ENCODE measurements around the gene KDELR3.

The KDELR3 gene

DNA sequence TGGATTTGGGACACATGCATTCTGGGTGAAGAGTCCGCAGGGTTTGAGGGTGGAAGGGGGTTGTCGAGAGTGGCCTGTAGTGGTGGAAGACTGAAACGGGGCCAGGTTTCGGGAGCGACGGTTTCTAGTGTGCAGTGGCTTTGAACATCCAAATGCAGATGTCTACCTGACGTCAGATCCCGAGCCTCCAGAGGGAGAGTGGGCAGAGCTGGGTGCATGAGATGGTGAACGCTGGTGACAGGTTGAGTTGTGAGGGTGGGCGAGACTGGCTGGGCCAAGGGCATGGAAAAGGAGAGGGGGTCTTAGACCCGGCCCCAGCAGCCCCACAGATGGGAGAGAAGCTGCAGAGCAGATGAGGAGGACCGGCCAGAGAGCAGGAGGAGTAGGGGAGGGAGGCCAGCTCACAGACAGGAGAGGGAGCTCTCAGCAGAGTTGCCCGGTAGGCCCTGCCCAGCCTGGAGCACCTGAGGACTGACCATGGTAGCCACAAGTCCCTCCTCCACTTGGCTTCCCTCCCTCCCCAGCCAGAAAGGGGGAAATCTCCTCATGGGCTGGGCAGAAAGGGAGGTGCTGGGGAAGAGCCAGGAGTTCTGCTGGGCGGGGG, 27.0 kb upstream of the KDELR3 start:
- no peak for DNase-seq

DNA sequence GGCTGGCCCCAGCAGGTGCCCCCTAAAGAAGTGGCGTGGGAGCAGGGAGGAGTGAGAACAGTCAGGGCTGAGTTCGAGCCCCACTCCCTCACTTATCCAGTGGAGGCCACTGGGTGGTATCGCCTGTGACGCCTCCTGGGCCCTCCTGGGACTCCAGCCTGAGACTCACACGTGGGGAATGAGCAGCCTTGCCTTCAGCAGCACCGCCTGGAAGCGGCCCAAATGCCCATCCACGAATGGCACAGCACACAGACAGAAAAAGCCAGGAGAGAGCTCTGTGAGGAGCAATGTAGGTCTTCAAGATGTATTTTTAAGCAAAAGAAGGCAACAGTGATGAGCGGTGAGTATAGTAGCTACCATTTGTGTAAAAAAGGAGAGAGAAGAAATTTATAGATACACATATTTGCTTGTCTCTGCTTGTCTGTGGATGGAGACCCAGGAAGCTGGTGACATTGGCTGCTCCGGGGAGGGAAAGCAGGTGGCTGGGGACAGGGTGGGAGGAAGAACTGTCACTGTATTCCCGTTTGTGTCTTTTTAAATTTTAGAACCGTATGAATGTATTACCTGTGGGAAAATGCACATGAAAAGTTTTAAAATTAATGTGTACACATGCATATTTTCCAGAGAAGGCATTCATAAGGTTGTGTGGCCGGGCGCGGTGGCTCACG, 26.1 kb upstream of the KDELR3 start:
- DNase-seq: no peak

DNA sequence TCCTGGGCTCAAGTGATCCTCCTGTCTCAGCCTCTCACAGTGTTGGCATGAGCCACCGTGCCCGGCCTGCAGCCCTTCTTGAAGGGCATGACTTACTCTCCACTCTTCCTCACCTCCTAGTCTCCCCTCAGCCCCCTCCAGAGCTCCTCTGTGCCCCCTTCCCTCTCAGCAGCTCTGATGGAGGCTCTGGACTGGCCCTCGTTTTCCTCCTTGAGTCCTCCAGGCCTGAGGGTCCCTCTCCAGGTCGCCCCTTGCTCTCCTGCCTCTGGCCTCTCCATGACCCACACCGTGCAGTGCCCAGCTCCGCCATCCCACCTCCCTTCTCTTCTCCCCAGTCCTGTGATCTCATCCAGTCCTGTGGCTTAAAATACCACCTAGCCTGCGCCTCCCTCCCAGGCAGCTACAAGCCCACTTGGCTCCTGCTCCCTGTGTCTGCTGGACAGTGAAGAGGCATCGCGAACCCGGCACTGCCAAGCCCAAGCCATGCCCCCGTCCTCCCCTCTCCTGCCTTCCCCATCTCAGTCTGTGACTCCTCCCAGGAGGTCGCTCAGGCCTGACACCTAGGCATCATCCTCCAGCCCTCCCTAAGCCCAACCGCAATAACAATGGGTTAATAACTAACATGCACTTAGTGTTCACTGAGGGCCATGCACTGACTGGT, 24.8 kb upstream of the KDELR3 start:
- no peak for DNase-seq

DNA sequence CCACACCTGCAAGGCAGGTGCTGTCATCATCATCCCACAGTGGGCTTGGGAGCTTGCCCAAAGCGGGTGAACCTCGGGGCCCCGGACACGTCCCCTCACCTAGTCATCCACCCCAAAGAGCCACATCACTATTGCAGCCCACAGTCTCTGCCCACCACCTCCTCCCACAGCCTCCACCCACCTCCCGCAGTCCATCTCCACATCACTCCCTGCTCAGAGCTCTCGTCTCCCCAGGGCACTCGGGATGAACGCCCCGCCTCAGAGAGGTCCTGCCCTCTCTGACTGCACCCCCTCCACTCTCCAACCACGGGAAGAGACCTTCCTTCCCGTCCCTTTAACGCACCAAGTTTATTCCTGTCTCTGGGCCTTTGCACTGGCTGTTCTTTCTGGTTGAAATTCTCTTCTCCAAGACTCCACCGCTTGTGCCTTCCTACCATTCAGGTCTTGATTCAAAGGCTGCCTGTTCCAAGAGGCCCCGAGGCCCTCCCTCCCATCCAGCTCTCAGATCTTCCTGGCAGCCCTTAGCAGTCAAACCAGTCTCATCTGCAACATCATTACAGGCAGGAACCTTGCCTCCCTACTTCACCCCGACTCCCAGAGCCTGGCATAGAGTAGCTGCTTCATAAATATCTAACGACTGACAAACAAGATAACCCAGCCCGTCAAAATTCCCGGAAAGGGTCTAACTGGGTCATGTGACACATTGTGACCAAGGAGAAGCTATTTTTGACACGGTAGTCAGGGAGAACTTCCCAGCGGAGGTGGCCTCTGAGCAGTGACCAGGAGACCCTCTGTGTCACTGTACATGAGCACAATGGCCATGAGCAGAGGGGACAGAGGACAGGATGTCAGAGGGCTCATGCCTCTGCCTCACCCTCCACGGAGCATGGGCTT, 24.0 kb upstream of the KDELR3 start:
- DNase-seq: no peak

DNA sequence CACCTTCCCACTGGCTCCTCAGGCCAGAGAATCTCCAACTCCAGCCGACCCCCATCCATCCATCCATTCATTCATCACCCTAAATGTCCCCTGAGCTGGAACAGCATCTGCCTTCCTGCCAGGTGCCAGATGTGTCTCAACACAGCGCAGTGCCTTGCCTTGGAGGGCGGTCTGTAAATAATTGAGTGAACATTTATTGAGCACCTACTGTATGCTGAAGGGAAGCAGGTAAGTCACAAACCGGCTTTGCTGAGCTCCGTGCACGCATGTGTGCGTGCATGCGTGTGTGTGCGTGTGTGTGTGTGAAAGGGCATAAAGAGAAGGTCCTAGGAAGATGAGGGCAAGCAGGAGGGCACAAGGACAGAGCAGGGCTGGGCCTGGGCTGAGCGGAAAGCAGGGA, 23.1 kb upstream of the KDELR3 start:
- DNase-seq: no peak

DNA sequence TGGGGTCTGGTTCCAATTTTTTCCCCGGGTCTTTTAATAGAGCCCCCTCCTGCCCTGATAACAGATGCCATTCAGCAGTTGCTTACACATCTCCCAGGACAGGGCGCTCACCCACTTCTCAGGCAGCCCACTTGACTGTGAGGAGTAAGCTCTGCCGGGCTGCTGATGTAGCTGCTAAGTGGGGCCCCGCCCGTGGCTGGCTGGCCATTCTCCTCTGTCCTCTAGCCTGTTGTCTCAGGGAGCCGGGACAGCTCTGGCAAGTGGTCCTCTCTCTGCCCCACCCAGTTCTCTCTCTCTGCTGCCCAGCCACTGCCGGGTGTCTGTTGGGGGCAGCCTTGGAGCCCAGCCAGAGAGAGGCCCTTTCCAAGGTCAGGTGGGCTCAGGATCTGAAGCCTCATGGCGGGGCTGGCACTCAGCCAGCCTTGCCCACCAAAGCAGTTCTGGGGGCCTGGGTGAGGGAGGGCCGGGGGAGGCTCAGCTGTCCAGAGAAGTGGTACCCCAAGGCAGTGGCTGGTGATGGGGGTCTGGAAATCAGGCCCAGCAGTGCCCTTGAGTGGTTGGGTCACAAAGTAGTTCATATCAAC, 21.8 kb upstream of the KDELR3 start:
- no peak for DNase-seq

DNA sequence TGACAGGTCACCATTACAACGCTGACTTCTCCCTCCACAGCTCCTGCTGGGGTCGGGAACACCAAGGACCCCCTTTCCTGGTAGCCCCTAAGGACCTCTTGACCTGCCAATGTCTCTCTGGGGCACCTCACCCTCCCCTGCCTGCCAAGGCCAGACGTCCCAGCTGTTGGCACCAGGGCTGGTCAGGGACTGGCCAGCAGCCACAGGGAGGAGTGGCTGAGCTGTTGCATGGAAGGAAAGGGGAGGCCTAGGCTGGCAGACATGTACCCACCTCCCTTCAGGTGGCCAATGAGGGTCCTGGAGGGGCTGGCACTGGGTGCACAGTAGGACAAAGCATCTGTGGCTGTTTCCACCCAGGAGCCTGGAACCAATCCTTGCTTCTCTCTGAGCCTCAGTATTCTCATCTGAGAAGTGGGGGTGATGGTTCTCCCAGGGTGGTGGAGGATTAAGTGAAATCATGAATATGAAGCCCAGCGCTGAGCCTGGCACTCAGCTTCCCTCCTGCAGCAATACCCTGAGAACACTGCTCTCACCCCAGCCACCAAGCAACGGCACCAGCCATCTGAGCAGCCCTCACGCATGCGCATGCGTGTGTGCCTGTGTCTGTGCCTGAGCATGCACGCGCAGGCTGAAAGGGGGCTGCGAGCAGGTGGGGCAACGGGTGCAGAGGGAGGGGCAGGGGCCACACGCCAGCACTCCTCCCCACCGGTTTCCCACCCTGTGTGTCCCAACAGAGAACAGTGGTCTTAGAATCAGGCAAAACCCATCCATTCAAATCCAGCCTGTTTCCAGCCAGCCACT, 18.8 kb upstream of the KDELR3 start:
- DNase-seq: no peak

DNA sequence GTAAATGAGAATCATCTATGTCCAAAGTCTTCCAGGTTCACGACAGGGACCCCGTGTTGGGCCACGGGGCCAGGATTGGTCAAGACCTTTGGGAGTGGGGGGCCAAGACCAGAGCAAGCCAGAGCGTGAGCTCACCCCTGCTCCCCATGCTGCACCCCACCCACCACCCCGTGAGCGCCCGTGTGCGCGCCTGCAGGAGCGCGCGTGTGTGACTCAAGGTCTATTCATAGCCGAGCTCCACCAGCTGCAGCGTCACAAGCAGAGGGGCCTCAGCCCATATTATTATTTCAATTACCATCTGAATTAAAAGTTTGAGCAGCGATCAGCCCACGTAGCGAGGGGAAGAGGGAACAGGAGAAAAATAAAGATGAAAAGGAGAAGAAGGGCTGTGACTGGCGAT, 18.1 kb upstream of the KDELR3 start:
- DNase-seq: no peak

DNA sequence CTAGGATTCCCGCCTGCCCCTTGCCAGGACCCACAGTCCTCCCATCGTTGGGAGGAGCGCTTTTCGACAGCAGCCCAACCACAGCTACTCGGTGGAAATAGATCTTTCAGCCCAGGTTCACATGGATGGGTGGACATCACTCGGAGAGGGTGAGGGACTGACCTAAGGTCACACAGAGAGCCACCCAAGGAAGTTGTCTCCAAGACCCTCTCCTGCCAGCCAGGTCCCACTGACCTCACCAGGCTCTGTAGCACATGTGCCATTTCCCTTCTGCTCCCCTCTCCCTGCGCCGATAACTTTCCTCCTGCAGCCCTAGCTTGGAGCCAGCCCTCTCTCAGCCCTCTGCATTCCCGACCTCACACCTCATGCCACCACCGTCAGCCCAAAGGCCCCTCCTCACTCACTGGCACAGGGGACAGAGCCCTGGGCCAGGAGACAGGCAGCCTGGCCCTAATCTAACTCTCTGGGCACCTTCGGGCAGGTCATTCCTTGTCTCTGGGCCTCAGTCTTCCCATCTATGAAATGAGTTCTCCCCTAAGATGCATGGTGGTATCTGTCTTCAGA, 17.6 kb upstream of the KDELR3 start:
- DNase-seq: no peak

DNA sequence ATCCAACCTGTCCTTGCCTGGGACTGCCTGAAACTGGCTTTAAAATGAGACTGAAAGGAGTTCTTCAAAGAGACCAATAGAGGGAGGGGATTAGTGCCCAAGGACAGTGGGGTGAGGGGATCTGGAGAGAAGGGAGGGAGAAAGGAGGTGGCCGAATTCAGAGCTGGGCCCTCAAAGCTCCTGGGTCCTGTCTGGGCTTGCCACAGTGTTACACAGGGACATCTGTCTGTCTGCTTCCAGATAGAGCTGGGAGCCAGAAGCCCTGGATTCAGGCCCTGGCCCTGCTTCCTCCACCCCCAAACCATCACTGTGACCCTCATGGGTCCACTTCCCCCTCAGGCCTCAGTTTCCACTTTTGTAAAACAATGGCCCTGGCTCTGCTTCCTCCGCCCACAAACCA, 16.5 kb upstream of the KDELR3 start:
- DNase-seq: no peak

DNA sequence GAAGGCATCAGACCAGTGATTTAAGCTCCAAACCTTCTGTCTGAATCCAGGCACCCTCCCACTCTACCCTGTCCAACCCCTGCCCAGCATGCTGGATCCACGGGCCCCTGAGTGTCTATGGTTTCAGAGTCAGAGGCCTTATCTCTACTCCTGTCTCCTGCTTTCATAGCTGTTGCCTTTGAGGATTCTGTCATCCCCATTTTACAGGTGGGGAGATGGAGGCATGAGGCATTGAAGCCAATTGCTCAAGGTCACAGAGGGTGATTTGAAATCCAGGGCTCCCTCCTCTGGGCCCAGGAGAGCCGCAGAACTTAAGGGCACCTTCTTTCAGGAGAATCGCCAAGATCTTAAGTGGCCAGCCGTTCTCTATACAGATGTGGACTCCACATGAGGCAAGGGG, 16.0 kb upstream of the KDELR3 start:
- DNase-seq: no peak

DNA sequence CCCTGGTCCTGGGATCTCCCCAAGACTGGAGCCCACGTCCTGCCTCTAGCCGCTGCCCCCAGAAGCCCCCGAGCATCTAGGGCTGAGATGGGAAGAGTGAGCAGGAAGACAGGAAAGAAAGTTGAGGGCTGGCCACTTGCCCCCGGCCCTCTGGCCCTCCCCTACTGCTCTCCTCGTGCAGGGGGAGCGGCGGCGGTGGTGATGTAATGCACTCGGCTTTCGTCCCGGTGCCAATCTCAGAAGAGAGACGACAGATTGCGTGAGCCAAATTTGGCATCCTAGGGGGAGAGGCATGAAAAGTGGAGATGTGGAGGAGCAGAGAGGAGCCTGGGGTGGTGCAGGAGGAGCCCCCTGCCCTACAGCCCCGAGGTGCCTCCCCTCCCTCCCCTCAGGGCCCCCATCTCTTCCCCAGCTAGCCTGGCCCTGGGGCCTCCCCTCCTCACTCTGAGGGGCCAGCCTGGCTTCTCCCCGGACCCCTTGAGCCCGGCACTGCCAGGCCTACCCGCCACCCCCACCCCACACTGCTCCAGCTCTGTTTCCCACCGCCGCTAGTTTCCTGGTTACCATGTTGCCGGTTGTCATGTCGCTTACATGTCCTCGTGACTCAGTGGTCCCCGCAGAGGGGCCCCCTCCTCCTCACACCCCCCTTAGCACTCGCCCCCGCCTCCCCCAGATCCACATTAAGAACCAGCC, 15.4 kb upstream of the KDELR3 start:
- DNase-seq: peak; percentile 60

DNA sequence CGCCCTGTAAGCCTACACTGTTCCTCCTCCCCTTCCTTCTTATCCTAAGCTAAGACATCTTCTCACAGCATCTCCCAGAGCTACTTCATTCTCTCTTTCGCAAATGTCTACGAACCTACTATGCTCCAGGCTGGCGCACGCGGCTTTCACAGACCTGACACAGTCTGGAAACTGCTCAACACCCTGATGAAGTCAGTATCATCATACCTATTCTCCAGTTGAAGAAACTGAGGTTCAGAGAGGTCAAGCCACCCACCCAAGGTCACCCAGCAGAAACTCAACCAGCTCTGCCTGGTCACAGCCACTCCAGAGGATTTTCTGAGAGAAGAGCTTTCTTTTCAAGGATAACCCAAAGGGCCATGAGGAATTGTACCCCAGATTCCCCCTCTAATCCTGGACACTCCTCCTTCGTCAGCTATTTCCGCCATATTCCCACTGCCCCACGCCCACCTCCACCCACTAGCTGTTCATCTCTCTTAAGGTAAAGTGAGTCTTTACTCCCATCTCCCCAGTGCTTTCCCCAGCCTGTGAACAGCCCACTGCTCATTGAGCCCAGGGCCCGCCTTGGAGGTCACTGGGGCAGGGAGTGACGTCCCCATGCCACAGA, 14.7 kb upstream of the KDELR3 start:
- no peak for DNase-seq

DNA sequence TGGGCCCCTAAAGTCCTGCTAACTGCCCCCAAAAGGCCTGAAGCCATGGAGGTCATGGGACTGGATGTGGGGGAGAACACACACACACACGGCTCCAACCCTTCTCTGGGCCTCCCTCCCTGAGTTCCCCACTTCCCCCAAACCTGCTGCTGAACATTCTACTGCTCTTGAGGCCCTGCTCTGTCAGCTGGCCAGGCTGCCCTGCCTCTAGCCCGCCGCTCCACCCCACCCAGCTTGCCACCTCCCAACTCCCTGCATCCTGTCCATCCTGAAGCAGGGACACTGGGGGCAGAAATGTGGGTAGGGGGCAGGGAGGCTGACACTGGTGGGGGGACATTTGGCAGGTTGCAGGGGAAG, 13.9 kb upstream of the KDELR3 start:
- peak; percentile 45 for DNase-seq

DNA sequence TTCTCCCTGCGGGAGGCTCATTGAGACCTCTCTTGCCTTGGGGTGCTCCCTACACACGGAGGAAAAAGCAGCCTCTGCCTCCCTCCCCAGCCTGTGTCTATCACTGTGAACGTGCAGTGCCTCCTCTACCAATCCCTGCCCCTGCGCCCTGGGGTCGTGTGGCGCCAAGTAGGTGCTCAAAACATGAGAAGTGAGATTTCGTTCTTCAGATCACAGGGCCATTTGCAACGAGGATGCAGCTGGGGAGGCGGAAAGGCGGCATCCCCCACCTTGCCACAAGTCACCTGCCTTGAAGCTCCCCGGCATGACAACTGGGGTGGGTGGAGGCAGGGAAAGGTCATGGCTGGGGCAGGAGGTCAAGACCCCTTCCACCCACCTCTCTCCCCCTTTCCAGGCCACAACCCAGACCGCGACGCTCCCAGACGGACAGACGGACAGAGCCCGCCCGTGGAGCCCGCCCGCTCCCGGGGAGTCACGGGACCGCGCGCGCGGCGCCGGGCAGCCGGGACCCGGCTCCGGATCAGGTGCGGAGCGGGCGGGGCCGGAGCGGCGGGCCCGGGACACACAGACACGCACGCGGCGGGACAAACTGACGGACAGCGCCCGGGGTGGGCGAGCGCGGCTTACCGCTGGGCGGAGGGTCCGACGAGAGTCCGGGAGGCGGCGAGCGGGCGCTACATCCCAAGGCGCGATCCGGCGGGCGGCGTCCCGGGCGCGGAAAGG, 13.4 kb upstream of the KDELR3 start:
- DNase-seq: peak; percentile 39

DNA sequence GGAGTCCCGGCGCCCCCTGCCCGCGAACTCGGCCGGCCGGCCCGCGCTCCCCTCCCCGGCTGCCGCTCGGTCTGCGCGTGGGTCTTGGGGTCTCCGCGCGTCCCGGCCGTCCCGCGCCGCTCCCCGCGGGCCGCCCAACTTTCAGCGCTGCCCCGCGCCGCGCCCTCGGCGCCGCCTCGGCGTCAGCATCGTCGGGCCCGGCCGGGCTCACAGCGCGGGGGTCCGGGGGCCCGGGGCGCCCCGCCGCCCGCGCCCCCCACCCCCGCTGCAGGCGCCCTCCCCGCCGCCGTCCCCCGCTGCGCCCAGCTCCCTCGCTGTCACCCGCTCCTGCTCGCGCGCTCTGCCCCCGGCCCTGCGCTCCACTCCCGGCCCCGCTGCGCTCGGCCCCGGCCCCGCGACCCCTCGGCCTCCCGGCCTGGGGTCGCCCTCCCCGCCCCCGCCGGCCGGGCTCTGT, 12.8 kb upstream of the KDELR3 start, which contains the start of gene KCNJ4:
Gene KCNJ4, minus strand, starts transcription at position 124 of the 454 bp plus-strand sequence. CDS start 27,067 bp downstream, outside the sequence.
- DNase-seq: no peak

DNA sequence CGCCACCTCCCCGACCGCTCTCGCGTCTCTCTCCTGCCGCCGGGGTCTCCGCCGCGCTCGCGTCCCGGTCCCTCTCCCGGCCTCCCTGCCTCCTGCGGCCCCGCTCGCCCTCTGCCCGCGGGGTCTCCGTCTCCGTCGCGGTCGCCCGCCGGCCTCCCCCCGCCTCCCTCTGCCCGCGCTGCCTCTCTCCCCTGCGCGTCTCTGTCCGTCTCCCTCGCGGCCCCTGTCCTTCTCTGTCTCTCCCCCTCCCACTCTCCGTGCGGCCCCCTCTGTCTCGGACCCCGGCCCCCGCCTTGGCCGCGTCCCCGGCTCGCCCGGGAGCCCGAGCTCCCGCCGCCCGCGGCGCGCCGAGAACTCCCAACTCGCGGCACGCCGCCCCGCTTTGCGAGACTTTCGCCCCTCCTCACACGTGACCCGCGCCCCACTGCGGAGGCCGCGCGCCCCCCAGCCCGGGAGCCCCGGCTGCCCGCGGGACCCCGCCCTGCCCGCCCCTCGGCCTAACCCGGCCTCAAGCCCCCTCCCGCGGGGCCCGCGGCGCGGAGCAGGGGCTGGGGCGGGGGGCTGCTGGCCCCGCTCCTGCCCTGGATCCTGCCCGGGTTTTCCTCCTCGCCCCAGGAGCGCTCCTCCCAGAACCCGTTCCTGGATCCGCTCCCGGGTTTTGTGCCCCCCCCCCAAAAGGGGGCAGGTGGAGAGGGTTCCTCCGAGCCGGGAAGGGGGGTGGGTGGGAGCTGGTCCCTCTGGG, 12.2 kb upstream of the KDELR3 start:
- peak; percentile 91 for DNase-seq

DNA sequence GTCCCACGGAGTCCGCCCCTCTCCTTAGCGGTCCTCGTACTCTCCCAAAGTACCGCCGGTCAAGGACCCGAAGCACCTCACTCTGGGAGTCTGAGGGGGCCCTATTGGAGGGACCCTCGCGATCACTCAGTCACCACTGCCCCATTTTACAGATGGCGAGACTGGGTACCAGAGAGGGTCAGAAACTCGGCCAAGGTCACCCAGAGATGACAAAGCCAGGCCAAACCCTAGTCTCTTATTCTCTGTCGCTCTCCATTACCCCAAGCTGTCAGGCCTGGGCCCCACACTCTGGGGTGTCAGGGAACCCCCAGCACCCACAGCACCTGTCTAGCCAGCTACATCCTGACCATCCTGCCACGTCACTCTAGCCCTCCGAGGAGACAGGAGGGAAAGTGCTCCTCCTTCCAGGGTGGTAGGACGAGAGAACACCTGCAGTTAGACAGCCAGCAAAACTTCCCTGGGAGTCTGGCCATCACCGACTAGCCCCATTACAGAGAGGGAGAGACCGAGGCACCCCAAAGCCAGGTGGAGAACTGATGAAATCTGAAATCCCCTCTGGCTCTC, 11.5 kb upstream of the KDELR3 start:
- no peak for DNase-seq

Data from eye (tissue), 1 donor.